Memory B cell (primary cell): ENCODE data around the gene ATG4C.

Experiments used
- ATAC-seq: fragments of 150-1000 bp; cut with Tn5 transposase; 2 replicates; pipeline ENCODE4 v1.10.0; 2021; ENCODE audit warnings: low read depth, mild to moderate bottlenecking, moderate library complexity
- DNase-seq, 2 donors: peaks; one replicate each; pipeline ENCODE4 v3.0.0; 2022; ENCODE audit warnings: low spot score in 2 of 2
- H3K27ac Mint-ChIP-seq: one replicate; pipeline ENCODE4 v1.8.0; 2022; ENCODE audit warnings: mild to moderate bottlenecking, moderate library complexity, mixed read lengths
- H3K27me3 Mint-ChIP-seq: one replicate; pipeline ENCODE4 v1.8.0; 2022; ENCODE audit warnings: mixed read lengths
- H3K36me3 Mint-ChIP-seq: one replicate; pipeline ENCODE4 v1.8.0; 2022; ENCODE audit warnings: mild to moderate bottlenecking, mixed read lengths
- H3K4me1 Mint-ChIP-seq: one replicate; pipeline ENCODE4 v1.8.0; 2022; ENCODE audit warnings: mixed read lengths
- H3K4me3 Mint-ChIP-seq: one replicate; pipeline ENCODE4 v1.8.0; 2022; ENCODE audit warnings: mild to moderate bottlenecking, moderate library complexity, mixed read lengths
- H3K9me3 Mint-ChIP-seq: one replicate; pipeline ENCODE4 v1.8.0; 2022; ENCODE audit warnings: mixed read lengths

ATG4C gene

GRCh38 chr1:62891956-62892562 lies 108.1 kb downstream of the ATG4C start:
- Mint-ChIP-seq H3K4me3 (no peak overlapping the region), H3K27me3 (peaks cover 17% of the 10 kb centered on the region), H3K4me1 (peaks cover 2% of the 10 kb centered on the region), H3K36me3 (no peaks in the 10 kb centered on the region), H3K9me3 (no peaks in the 10 kb centered on the region), H3K27ac (no peak overlapping the region)
- ATAC-seq (no peak), DNase-seq (no peak)

DNA sequence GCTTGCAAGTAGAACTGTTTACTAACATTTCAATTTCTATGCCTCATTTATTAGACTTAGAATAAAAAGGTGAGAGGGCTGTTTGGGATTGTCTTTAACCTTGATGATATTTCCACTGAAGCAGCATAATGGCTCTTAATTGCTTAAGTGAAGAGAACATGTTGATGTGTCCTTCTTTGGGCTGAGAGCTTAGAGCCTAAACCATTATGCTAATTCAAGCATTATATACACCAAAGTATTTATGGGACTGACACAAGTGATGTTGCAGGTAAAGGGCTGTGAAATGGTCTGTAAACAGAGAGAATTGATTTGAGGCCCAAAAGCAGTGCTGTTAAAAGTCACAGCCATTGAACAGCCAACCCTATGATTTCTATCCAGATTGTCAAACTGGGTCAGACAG lies 113.9 kb downstream of the ATG4C start:
- no peaks in the 10 kb centered on the region for H3K36me3 Mint-ChIP-seq
- ATAC-seq (no peak), DNase-seq (no peak)
- H3K27ac Mint-ChIP-seq, result no peak overlapping the region
- peaks cover 8% of the 10 kb centered on the region for H3K27me3 Mint-ChIP-seq
- H3K4me1 Mint-ChIP-seq, result peaks cover 2% of the 10 kb centered on the region
- no peaks in the 10 kb centered on the region for H3K9me3 Mint-ChIP-seq
- H3K4me3 Mint-ChIP-seq, result no peak overlapping the region

DNA sequence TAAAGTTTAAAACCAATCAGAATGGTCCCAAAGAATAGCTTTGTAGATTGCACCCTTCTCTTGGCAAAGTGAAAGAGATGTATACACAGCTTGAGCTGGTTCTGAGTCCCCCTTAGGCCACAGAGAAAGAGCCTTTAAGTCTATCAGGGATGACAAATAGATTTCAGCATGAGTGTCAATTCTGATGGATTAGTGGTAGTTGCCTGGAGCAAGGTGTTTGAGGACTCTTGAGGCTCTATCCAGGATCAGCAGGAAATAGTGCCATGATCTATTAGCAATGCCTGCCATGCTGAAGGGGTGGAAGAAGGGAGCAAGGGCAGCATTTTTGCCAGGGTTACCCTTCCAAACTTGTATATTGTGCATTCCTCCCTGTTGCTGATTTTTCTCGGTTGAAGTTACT lies 116.6 kb downstream of the ATG4C start:
- ATAC-seq, result no peak
- Mint-ChIP-seq H3K27ac (no peak overlapping the region), H3K27me3 (peaks cover 2% of the 10 kb centered on the region), H3K9me3 (no peaks in the 10 kb centered on the region), H3K4me1 (no peaks in the 10 kb centered on the region), H3K36me3 (no peaks in the 10 kb centered on the region), H3K4me3 (no peak overlapping the region)
- DNase-seq, result no peak

- no peak for ATAC-seq
- Mint-ChIP-seq H3K4me1 (no peaks in the 10 kb centered on the region), H3K36me3 (no peaks in the 10 kb centered on the region), H3K4me3 (no peak overlapping the region), H3K9me3 (no peaks in the 10 kb centered on the region), H3K27me3 (no peaks in the 10 kb centered on the region), H3K27ac (no peak overlapping the region)
- no peak for DNase-seq
These were observed 117.7 kb downstream of the ATG4C start for GRCh38 chr1:62901650-62902049.

DNA sequence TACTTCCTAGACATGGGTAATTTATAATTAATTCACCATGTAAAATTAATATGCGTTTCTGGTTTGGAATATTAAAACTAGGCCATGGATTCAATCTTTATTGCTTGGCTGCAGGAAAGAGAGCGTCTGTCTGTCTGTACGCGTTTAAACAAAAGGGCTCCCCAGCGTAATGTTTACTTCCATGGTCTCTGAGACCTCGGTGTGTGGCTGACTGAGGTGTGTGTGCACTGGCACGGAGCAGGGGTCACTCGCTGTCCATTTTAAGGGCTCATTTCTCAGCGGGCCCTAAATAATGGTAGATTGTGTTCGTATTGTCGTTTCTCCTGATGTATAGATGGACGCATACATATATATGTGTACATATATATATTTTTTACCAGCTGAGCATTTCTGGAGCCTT lies 119.6 kb downstream of the ATG4C start:
- Mint-ChIP-seq H3K36me3 (no peaks in the 10 kb centered on the region), H3K9me3 (no peaks in the 10 kb centered on the region), H3K4me1 (no peaks in the 10 kb centered on the region), H3K27ac (no peak overlapping the region), H3K4me3 (no peak overlapping the region), H3K27me3 (no peaks in the 10 kb centered on the region)
- DNase-seq, result no peak
- ATAC-seq, result no peak

DNA sequence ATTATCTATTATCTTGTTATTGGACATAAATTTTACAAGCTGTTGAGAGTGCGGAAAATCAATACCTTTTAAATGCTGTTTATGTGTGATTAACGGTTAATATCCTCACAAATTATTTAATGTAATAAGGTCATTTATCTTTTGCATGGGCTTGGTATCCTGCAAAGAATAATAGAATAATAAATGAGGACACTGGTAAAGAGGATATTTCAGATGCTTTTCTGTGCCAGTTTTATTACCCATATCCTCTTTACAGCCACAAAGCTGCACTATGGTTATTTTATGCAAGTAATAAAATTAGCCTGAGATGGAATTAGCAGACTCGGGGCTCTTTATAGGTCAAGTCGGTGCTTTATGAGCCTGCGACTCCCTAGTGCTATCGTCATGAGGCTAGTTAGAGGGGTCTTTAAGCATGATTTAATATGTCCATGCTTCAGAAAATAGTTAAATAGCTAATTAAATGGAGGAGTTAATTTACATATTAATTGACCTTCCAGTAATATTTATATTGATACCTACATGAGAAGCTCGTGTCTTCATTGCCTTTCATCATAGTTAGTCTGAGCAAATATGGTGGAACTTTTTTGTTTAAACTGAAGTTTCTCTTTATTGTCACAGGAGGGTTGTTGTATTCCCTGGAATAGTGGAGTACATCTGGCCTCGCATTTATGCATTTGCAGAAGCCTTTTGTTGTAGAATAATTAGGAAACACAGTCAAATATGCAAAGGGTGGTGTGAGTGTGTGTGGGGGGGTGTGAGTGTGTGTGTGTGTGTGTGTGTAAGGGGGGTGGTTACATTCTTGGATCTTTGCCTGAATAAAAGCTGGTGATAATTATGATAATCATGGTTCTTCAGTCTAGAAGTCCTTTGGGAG lies 120.3 kb downstream of the ATG4C start:
- no peaks in the 10 kb centered on the region for H3K4me1 Mint-ChIP-seq
- H3K27ac Mint-ChIP-seq, result no peak overlapping the region
- no peak overlapping the region for H3K4me3 Mint-ChIP-seq
- H3K9me3 Mint-ChIP-seq, result no peaks in the 10 kb centered on the region
- H3K27me3 Mint-ChIP-seq, result no peaks in the 10 kb centered on the region
- ATAC-seq (no peak), DNase-seq (no peak)
- H3K36me3 Mint-ChIP-seq, result no peaks in the 10 kb centered on the region

DNA sequence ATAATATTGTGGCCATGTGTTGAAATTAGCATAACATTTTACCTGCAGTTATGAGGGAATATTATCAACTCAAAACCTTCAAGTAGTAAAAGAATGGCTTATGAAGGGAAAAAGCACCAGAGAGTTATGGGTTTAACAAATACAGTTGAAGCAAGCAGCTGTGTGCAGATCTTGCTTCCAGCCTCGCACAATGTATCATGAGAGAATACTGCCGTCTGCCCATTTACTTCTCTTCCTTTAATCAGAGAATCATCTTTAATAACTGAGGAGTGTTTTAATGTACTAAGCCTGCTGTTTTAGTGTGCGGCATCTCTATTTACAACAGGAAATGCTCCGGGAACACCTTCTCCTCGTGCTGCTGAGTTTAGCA lies 120.9 kb downstream of the ATG4C start:
- Mint-ChIP-seq H3K4me3 (no peak overlapping the region), H3K36me3 (no peaks in the 10 kb centered on the region)
- no peak for DNase-seq

DNA sequence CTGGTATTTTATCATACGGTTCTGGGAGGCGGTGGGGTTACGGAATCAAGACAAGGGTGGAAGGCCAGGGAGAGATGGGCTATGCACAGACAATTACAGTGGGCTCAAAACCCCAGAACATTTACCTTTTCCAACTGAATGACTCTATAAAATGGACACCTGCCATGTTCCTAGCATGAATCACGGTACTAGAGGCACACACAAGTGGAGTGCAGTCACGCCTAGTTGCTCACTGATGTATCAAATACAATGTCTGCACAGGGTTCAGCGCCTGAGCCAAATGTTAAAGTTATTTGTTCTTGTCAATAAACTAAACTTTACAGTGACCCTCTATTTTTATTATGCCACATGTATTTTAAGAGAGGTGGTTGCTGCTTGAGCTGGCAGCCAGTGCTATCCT lies 121.4 kb downstream of the ATG4C start:
- no peak overlapping the region for H3K4me3 Mint-ChIP-seq
- no peaks in the 10 kb centered on the region for H3K27me3 Mint-ChIP-seq
- no peaks in the 10 kb centered on the region for H3K4me1 Mint-ChIP-seq

More for the DNA sequence above, 120.9 kb downstream of the ATG4C start:
- H3K4me1 Mint-ChIP-seq, result no peaks in the 10 kb centered on the region
- no peak overlapping the region for H3K27ac Mint-ChIP-seq
- no peaks in the 10 kb centered on the region for H3K9me3 Mint-ChIP-seq
- no peak for ATAC-seq
- no peaks in the 10 kb centered on the region for H3K27me3 Mint-ChIP-seq

DNA sequence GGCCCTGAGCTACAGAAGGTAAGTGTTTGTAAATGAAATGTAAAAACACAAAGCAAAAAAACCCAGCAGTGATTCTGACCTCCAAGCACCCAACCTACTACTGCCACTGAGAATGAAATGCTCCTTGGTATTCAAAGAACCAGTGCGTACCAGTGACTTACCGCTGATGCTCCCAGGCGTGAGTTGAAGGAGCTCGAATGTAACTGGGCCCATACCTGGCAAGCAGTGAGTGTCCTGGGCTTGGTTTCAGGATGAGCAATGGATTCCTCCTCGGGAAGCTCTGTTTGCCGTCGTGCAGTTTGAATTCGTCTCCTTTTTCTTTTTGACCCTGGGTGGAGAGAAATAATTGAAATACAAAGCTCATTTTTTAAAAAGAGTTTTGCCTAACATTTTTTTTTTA lies 121.9 kb downstream of the ATG4C start:
- Mint-ChIP-seq H3K36me3 (no peaks in the 10 kb centered on the region), H3K4me3 (no peak overlapping the region)
- no peak for DNase-seq

More for the DNA sequence above, 121.4 kb downstream of the ATG4C start:
- H3K9me3 Mint-ChIP-seq, result no peaks in the 10 kb centered on the region
- DNase-seq, result no peak
- no peaks in the 10 kb centered on the region for H3K36me3 Mint-ChIP-seq
- ATAC-seq, result no peak
- H3K27ac Mint-ChIP-seq, result no peak overlapping the region

GRCh38 chr1:62906428-62906886 lies 122.5 kb downstream of the ATG4C start:
- Mint-ChIP-seq H3K4me3 (no peak overlapping the region), H3K27ac (no peak overlapping the region), H3K36me3 (no peaks in the 10 kb centered on the region), H3K9me3 (peaks cover 1% of the 10 kb centered on the region), H3K27me3 (no peaks in the 10 kb centered on the region), H3K4me1 (no peaks in the 10 kb centered on the region)
- ATAC-seq (no peak), DNase-seq (no peak)

More for the DNA sequence above, 121.9 kb downstream of the ATG4C start:
- Mint-ChIP-seq H3K4me1 (no peaks in the 10 kb centered on the region), H3K9me3 (no peaks in the 10 kb centered on the region), H3K27ac (no peak overlapping the region), H3K27me3 (no peaks in the 10 kb centered on the region)
- ATAC-seq, result no peak

DNA sequence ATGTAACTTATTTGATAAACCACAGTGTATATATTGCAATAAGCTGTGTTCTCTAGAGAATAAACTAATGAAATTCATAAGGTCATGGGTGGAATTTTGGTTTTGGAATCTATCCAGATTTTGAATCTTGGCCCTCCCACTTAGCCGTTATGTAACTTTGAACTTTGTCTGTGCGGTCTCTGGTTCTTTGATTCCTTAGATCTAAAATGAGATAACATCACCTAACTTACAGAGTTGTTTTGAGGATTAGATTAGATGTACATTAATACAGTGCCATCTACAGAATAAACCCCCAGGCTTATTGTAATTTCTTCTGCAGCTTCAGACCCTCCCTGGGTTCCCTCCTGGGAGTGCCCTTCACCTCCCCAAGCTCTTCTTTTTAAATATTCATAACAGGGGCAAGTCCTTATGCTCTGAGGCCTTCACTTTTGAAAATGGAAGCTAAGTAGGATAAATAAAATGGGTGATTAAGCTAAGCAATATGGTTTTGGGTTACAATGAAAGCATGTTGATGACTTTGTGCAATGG lies 124.3 kb downstream of the ATG4C start:
- Mint-ChIP-seq H3K27ac (no peak overlapping the region), H3K4me1 (no peaks in the 10 kb centered on the region), H3K27me3 (no peaks in the 10 kb centered on the region), H3K4me3 (no peak overlapping the region), H3K9me3 (peaks cover 1% of the 10 kb centered on the region), H3K36me3 (no peaks in the 10 kb centered on the region)
- ATAC-seq (no peak), DNase-seq (no peak)

- Mint-ChIP-seq H3K27me3 (peaks cover 4% of the 10 kb centered on the region), H3K9me3 (peaks cover 1% of the 10 kb centered on the region), H3K27ac (no peak overlapping the region), H3K4me3 (no peak overlapping the region), H3K4me1 (no peaks in the 10 kb centered on the region), H3K36me3 (no peaks in the 10 kb centered on the region)
- ATAC-seq, result no peak
- no peak for DNase-seq
These were observed 128.2 kb downstream of the ATG4C start for GRCh38 chr1:62912028-62912638.
